Astrocyte of the spinal cord (primary cell): ENCODE results near the gene LCN12.
A peak's percentile ranks its signal among the peaks of the same experiment; 100 is the strongest.

Experiments used
- DNase-seq: peaks from one replicate; pipeline ENCODE4 v3.0.0; 2011; ENCODE audit warnings: low read depth, low spot score
- H3K4me3 ChIP-seq: 2 replicates; pipeline ENCODE4 v1.5.1; 2011; ENCODE audit warnings: low read depth, mild to moderate bottlenecking, low read length, moderate library complexity
- in situ Hi-C: cut with HindIII; loops from 2 replicates; pipeline ENCODE4 v1.10.0; 2017; ENCODE audit warnings: low sequenced_read_pairs
- TF ChIP-seq, protein P1 (sequence below): IDR thresholded peaks from 2 replicates; pipeline ENCODE4 v1.5.1; 2012; ENCODE audit warnings: low read depth, mild to moderate bottlenecking, low read length, inconsistent platforms

LCN12 gene

DNA sequence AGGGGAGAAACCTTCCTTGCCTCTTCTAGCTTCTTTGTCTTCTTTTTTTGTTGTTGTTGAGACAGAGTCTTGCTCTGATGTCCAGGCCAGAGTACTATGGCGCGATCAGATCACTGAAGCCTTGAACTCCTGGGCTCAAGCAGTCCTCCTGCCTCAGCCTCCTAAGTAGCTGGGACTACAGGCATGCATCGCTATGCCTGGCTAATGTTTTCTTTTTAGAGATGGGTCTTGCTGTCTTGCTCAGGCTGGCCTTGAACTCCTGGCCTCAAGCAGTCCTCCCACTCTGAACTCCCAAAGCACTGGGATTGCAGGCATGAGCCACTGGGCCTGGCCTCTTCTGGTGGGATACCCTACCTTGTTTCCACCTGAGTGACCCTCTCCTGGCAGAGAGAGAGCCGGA lies 36.8 kb downstream of the LCN12 start:
- in situ Hi-C loops: no loop called here
- TF ChIP-seq, protein P1, sequence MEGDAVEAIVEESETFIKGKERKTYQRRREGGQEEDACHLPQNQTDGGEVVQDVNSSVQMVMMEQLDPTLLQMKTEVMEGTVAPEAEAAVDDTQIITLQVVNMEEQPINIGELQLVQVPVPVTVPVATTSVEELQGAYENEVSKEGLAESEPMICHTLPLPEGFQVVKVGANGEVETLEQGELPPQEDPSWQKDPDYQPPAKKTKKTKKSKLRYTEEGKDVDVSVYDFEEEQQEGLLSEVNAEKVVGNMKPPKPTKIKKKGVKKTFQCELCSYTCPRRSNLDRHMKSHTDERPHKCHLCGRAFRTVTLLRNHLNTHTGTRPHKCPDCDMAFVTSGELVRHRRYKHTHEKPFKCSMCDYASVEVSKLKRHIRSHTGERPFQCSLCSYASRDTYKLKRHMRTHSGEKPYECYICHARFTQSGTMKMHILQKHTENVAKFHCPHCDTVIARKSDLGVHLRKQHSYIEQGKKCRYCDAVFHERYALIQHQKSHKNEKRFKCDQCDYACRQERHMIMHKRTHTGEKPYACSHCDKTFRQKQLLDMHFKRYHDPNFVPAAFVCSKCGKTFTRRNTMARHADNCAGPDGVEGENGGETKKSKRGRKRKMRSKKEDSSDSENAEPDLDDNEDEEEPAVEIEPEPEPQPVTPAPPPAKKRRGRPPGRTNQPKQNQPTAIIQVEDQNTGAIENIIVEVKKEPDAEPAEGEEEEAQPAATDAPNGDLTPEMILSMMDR: no peak
- DNase-seq: no peak
- no peak overlapping the region for H3K4me3 ChIP-seq

DNA sequence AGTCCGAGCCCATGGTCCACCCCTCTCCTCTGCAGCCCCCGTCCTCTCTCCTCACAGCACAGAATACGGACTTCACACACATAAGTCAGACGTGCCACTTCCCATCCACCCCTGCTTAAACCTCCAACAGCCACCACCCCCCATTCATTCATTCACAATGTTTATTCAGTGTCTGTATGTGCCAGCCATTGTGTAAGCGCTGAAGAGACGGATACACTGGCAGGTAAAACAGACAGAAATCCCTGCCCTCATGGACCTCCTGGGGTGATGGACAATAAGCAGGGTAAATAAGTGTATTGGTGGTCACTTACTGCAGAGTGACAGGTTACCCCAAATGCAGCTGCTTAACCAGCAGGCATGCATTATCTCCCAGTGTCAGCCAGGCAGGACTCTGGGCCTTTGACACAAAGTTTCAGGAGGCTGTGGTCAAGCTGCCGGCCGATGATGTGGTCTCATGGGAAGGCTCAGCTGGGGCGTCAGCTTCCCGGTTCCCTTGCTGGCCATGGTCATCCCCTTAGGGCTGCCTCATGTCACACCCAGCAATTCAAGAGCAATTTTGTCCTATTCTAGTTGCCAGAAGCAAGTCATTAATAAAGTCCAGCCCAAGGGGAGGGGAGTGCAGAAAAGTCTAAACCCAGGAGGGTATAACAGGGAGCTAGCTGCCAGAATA lies 38.3 kb downstream of the LCN12 start:
- TF ChIP-seq, protein P1: no peak
- in situ Hi-C loops: no loop called here
- DNase-seq: no peak
- no peak overlapping the region for H3K4me3 ChIP-seq

DNA sequence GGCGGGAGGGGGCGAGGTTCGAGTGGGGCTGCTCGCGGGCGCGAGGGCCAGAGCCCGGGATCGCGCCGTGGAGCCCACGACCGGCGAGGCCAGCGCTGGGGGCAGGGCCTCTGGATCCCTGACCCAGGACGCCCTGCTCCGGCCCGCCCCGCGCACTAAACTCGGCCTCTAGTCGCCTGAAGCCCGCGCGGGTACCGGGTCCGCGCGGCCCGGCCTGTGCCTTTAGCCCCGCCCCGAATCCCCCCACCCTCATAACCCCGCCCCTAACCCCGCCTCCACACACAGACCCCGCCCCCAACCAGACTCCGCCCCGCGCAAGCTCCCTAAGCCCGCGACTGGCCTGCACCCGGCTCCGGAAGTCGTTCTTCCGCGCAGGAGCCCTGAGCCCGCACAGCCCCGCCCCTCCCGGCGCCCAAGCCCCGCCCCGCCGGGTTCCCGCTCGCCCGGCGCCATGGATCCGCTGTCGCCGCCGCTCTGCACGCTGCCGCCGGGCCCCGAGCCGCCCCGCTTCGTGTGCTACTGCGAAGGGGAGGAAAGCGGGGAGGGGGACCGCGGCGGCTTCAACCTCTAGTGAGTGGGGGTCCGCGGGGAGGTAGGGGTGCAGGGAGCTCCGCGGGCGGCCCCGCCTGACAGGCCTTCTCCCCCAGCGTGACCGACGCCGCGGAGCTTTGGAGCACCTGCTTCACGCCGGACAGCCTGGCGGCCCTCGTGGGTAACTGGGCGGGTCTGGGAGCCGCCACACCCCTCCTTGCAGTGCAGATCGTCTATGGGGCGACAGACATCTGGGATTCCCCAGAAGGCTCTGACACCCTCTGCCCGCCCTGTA lies 40.1 kb downstream of the LCN12 start, which contains the start of gene PAXX:
Gene PAXX (plus strand): TSS at position 430 of the 826 bp plus-strand sequence. CDS start 22 bp downstream, at position 452.
- TF ChIP-seq, protein P1: no peak
- in situ Hi-C loops: no loop called here
- H3K4me3 ChIP-seq: peak within 1 kb of the TSS; percentile 67
- peak; percentile 87 for DNase-seq

DNA sequence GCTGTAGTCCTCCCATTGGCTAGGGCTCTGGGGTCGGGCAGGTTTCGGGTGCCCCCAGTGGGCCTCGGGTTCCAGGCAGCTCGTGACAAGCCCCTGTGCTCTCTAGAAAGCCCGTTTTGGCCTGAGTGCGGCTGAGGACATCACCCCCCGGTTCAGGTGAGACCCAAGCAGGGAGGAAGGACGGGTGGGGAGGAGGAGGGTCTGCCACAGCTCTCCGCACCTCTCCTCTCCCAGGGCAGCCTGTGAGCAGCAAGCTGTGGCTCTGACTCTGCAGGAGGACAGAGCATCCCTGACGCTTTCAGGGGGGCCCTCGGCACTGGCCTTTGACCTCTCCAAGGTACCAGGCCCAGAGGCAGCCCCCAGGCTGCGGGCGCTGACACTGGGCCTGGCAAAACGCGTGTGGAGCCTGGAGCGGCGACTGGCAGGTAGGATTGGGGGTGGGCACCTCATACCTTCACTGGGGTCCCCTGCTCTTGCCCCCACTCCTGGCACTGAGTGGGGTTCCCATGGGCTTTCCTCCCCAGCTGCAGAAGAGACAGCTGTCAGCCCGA lies 40.8 kb downstream of the LCN12 start:
- in situ Hi-C loops: no loop called here
- DNase-seq: no peak
- TF ChIP-seq, protein P1: no peak
- peak overlapping the region; percentile 67 for H3K4me3 ChIP-seq

DNA sequence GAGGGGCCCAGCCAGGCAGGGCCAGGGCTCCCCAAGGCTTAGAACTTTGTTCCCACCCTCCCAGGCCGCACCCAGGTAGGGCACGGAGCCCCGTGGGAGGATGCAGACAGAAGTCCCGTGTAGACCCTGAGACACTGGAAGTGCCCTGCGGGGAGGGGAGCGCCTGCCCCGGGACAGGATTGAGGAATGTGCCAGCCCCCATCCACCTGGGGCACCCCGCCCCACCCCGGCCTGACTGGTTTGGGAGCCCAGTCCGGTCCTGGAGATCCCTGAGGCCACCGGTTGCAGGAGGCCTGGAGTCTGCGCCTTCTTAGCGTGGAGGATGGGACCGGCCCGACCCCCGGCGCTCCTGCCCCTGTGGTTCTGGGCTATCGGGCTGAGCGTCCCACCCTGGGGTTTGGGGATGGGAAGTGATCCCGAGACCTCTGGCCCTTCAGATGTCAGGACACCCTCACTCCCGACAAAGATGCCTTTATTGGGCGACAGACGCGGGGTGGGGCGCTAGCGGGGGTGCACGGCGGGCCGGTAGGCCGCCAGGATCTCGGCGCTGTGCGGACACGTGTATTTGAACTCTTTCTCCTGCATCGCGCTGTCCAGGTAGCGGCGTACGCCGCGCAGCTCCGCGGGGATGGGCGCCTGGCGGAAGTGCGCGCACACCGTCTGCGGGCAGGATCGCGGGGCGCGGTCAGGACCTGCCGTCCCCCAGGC lies 42.3 kb downstream of the LCN12 start:
- H3K4me3 ChIP-seq: no peak overlapping the region
- TF ChIP-seq, protein P1: no peak
- DNase-seq: no peak
- in situ Hi-C loops: no loop called here

DNA sequence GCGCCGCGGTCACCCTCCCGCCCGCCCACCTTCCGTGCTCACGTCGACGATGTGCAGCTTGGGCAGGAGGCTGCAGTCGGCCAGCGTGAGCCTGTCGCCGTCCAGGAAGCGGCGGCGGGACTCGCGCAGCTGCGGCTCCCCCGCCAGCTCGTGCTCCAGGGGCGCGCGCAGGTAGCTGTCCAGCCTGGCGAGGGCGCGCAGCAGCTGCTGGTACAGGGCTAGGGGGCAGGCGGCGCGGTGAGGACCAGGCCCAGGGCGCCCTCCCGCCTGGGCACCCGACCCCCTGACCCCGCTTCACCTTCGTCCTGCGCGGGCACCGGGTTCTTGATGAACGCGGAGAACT lies 42.8 kb downstream of the LCN12 start:
- no peak for DNase-seq
- TF ChIP-seq, protein P1: no peak
- in situ Hi-C loops: no loop called here
- no peak overlapping the region for H3K4me3 ChIP-seq
